ENCODE data around the gene HPCAL4. TPM values are rescaled to one million over a fixed set of nuclear protein-coding genes. Genes with fewer than 3 reads are reported as not detected.

The HPCAL4 gene
- total RNA-seq, 1 experiment from 2014 or later = 0.14 TPM

GRCh38 chr1:39684313-39684664 lies 6.9 kb downstream of the HPCAL4 start:
- H3K4me3 ChIP-seq (ENCODE audit: low read depth, low read length) = no peak overlapping the region
- H3K36me3 ChIP-seq (ENCODE audit: control insufficient read depth, insufficient read depth, low read length) = no peaks in the 10 kb centered on the region
- ChIA-PET CTCF (no interaction called here), POLR2A (no interaction called here)
- no peaks in the 10 kb centered on the region for H3K4me1 ChIP-seq
- Mint-ChIP-seq H3K9me3 (ENCODE audit: unreplicated experiment) (no peaks in the 10 kb centered on the region), H3K4me3 (ENCODE audit: unreplicated experiment) (no peak overlapping the region), H3K36me3 (ENCODE audit: insufficient read depth, unreplicated experiment) (no peaks in the 10 kb centered on the region), H3K27me3 (ENCODE audit: insufficient read depth, unreplicated experiment) (peaks cover 14% of the 10 kb centered on the region), H3K4me1 (ENCODE audit: low read depth, unreplicated experiment) (no peaks in the 10 kb centered on the region), H3K27ac (ENCODE audit: unreplicated experiment) (no peak overlapping the region)
- no peak for TF ChIP-seq CTCF (IDR thresholded peaks at IDR 0.05; ENCODE audit: insufficient read depth in 1 of 2, low read depth in 1 of 2, low read length in 1 of 2, severe bottlenecking in 1 of 2, unreplicated experiment in 1 of 2)
- no peak for DNase-seq
- intact Hi-C loops (cut with micrococcal nuclease; ENCODE audit: unreplicated experiment) = no loop called here
- H3K27me3 ChIP-seq (replicated peaks; ENCODE audit: control insufficient read depth, insufficient read depth, low read length) = no peaks in the 10 kb centered on the region
- no peaks in the 10 kb centered on the region for H3K9me3 ChIP-seq
- no TSS peak for BruUV-seq (replicated peaks)

- no peak for TF ChIP-seq CTCF (IDR thresholded peaks at IDR 0.05; ENCODE audit: insufficient read depth in 1 of 2, low read depth in 1 of 2, low read length in 1 of 2, severe bottlenecking in 1 of 2, unreplicated experiment in 1 of 2)
- H3K27me3 Mint-ChIP-seq (ENCODE audit: insufficient read depth, unreplicated experiment) = peaks cover 11% of the 10 kb centered on the region
- no peak overlapping the region for H3K4me3 Mint-ChIP-seq (ENCODE audit: unreplicated experiment)
- H3K36me3 Mint-ChIP-seq (ENCODE audit: insufficient read depth, unreplicated experiment) = no peaks in the 10 kb centered on the region
- CTCF ChIA-PET = no interaction called here
- no peak overlapping the region for H3K27ac Mint-ChIP-seq (ENCODE audit: unreplicated experiment)
- no peak overlapping the region for H3K4me3 ChIP-seq (ENCODE audit: low read depth, low read length)
- intact Hi-C loops (cut with micrococcal nuclease; ENCODE audit: unreplicated experiment) = no loop called here
- H3K4me1 ChIP-seq = no peaks in the 10 kb centered on the region
- POLR2A ChIA-PET = no interaction called here
- BruUV-seq (replicated peaks) = no TSS peak
- DNase-seq = no peak
- no peaks in the 10 kb centered on the region for H3K36me3 ChIP-seq (ENCODE audit: control insufficient read depth, insufficient read depth, low read length)
- no peaks in the 10 kb centered on the region for H3K9me3 Mint-ChIP-seq (ENCODE audit: unreplicated experiment)
- H3K27me3 ChIP-seq (replicated peaks; ENCODE audit: control insufficient read depth, insufficient read depth, low read length) = no peaks in the 10 kb centered on the region
- no peaks in the 10 kb centered on the region for H3K9me3 ChIP-seq
- H3K4me1 Mint-ChIP-seq (ENCODE audit: low read depth, unreplicated experiment) = no peaks in the 10 kb centered on the region
Observed at GRCh38 chr1:39683591-39684312, 7.5 kb downstream of the HPCAL4 start.

GRCh38 chr1:39681999-39682398 lies 9.2 kb downstream of the HPCAL4 start:
- ChIA-PET POLR2A (no interaction called here), CTCF (no interaction called here)
- Histone ChIP-seq H3K27me3 (replicated peaks; ENCODE audit: control insufficient read depth, insufficient read depth, low read length) (no peaks in the 10 kb centered on the region), H3K36me3 (ENCODE audit: control insufficient read depth, insufficient read depth, low read length) (no peaks in the 10 kb centered on the region), H3K9me3 (no peaks in the 10 kb centered on the region), H3K4me3 (ENCODE audit: low read depth, low read length) (no peak overlapping the region), H3K4me1 (no peaks in the 10 kb centered on the region)
- no TSS peak for BruUV-seq (replicated peaks)
- DNase-seq = no peak
- intact Hi-C loops (cut with micrococcal nuclease; ENCODE audit: unreplicated experiment) = no loop called here
- Mint-ChIP-seq H3K36me3 (ENCODE audit: insufficient read depth, unreplicated experiment) (no peaks in the 10 kb centered on the region), H3K27me3 (ENCODE audit: insufficient read depth, unreplicated experiment) (peaks cover 8% of the 10 kb centered on the region), H3K4me3 (ENCODE audit: unreplicated experiment) (no peak overlapping the region), H3K27ac (ENCODE audit: unreplicated experiment) (no peak overlapping the region), H3K9me3 (ENCODE audit: unreplicated experiment) (no peaks in the 10 kb centered on the region), H3K4me1 (ENCODE audit: low read depth, unreplicated experiment) (no peaks in the 10 kb centered on the region)
- TF ChIP-seq CTCF (IDR thresholded peaks at IDR 0.05; ENCODE audit: insufficient read depth in 1 of 2, low read depth in 1 of 2, low read length in 1 of 2, severe bottlenecking in 1 of 2, unreplicated experiment in 1 of 2) = no peak
